Activated gamma-delta T cell treated with anti-CD3 and anti-CD28 coated beads, Interleukin-2, amount 50 U/mL, for 16 hours (primary cell): Measurements from ENCODE around the gene NRP2.

Experiments used
- DNase-seq: peaks from one replicate; pipeline ENCODE4 v3.0.0-alpha.2; 2020; ENCODE audit warnings: low read depth

NRP2 gene

DNA sequence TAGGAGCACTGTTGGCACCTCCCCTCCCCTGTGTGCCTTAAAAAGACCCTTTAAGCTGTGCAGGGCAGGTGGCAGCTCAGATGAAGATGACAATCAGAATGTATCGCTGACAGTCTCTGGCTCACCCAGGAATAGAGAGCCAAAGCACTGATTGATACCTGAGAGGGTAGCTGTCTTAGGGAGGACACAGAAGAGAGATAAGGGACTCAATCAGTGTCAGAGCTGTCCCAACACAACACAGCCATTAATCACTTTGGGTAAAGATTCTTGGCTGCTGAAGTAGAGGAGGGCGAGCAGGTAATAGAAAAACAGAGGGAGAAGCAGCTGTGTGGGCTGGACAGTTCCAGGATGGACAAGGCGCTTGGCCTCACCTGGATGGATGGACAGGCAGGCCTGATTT, 124.9 kb downstream of the NRP2 start:
- DNase-seq, result no peak

- DNase-seq, result no peak
Measured at GRCh38 chr2:205807758-205808157, 125.5 kb downstream of the NRP2 start.

GRCh38 chr2:205808486-205809121, 126.3 kb downstream of the NRP2 start:
- DNase-seq, result no peak

DNA sequence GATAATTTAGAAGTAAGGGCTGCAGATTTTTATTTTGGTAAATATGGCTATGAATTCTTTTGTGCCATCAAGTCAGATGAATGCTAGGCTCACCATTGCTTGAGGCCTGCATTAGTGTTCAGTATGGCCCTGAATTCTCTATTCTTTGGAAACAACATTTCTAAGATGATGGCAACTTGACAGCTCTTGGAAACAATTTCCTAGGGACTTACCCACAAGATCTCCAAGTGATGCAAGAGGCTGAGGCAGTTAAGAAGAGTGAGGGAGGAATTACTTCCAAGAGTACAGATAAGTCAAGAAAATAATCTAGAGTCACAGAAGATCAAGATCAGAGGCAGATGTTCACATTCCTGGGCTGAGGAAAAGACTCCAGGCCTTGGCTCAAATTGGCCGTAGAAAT, 129.1 kb downstream of the NRP2 start:
- DNase-seq, result no peak

DNA sequence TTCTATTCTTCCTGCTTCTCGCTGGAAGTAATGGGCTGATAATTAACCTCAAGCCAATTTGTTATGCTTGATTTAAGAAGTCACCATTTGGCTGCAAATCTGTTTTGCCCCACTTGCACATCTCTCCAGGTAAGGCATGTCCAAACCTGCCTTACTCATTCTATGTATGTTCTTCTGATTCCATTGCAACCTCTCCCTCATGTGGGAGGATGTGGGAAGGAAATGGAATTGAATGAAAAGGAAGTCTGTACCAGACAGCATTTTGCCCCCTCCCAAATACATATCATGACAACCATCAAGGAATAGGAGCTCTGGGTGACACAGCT, 131.7 kb downstream of the NRP2 start:
- no peak for DNase-seq

GRCh38 chr2:205815673-205816072, 133.4 kb downstream of the NRP2 start:
- DNase-seq, result no peak

GRCh38 chr2:205816268-205816667, 134.0 kb downstream of the NRP2 start:
- DNase-seq, result no peak

DNA sequence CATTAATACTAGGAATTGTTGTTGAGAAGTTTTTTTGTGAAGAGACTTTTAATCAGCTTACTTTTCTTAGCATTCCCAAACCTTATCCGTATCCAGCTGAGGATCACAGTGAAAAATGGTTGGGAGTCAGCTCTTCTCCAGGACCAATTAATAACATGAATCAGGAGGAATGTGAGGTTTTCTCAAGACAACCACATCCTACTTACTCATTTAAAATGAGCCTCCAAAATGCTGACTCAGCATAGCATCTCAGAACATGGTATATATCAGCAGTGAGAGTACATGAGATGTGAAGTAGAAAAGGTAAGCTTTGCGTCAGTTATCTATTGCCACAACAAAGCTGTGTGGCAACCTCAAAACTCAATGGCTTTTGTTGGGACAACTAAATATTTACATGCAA, 140.3 kb downstream of the NRP2 start:
- DNase-seq, result no peak

DNA sequence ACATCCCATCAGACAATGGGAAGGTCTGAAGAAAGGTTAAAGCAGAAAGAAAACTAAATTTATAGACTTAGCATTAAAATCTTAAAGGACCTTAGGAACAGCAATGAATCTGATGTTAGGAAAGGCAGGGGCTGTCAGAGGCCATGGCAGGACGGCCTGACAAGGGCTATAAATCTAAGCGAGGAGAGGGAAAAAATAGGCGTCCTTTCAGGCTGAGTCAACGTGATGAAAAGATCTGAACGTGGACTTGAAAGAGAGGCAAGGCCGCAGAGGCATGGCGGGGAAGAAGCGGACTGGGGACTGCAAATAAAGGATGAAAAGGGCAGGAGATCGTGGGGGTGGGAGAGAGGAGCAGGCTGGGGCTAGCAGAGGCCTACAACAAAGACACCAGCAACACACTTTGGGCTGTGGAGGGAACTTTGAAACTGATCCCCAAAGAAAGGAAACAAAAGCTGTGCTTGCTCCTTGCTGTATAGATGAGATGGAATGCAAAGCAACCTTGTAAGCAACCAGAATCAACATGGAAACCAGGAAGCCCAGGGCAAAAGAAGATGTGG, 145.6 kb downstream of the NRP2 start:
- DNase-seq, result no peak

DNA sequence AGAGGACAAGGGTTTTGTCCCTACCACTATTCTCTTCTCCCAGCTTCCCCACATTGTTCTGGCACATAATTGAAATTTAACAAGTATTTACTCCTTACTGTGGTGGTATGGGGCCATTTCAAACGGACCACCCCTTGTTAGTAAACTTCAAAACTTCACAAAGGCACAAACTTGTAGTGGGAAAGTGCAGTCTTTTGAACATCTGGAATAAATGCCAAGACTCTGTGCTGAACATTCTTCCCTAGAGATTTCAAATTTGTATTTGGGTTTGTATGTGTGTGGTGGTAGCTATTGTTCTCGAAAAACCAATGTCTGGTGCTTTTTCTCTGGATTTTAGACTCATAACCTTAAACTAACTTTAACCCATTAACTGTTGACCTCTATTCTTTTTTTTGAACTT, 151.6 kb downstream of the NRP2 start:
- DNase-seq, result no peak

- no peak for DNase-seq
Measured at GRCh38 chr2:205834796-205835195, 152.5 kb downstream of the NRP2 start.

- no peak for DNase-seq
Measured at GRCh38 chr2:205835251-205835791, 153.0 kb downstream of the NRP2 start.

GRCh38 chr2:205835923-205836322, 153.6 kb downstream of the NRP2 start:
- no peak for DNase-seq

- DNase-seq, result no peak
Measured at GRCh38 chr2:205836477-205837221, 154.3 kb downstream of the NRP2 start.

- no peak for DNase-seq
Measured at GRCh38 chr2:205837663-205838062, 155.4 kb downstream of the NRP2 start.

GRCh38 chr2:205845446-205845845, 163.1 kb downstream of the NRP2 start:
- no peak for DNase-seq
